Left kidney (tissue), 2 donors: ENCODE measurements around the gene OR12D1. TPM values are rescaled to one million over a fixed set of nuclear protein-coding genes. Genes with fewer than 3 reads are reported as not detected.

Source experiments
- DNase-seq: peaks from one replicate; pipeline ENCODE4 v3.0.0-alpha.2; 2013
- polyA plus RNA-seq: library from polyadenylated mRNA; unstranded; fragments of 120-200 nt; gene quantifications from one replicate; pipeline ENCODE4 v1.2.1, GENCODE V29; 2013; ENCODE audit not compliant: insufficient read length

OR12D1 gene
- polyA plus RNA-seq, 1 donor, result not detected

- DNase-seq, result no peak
Measured at GRCh38 chr6:29465279-29465678, 50.6 kb downstream of the OR12D1 start.

GRCh38 chr6:29465801-29466200 is 51.1 kb downstream of the OR12D1 start:
- DNase-seq, result no peak

- no peak for DNase-seq
Measured at GRCh38 chr6:29466241-29466640, 51.5 kb downstream of the OR12D1 start.

Other genes starting within 250 kb of the OR12D1 start
- gene OR2J2, start 244.0 kb upstream of the OR12D1 start, polyA plus RNA-seq, result not detected
- 0.13 TPM for gene OR14J1, start 113.2 kb upstream of the OR12D1 start, polyA plus RNA-seq
- not detected for gene OR5V1, start 46.1 kb upstream of the OR12D1 start, polyA plus RNA-seq
- not detected for gene OR12D3, start 39.6 kb upstream of the OR12D1 start, polyA plus RNA-seq
- not detected for gene OR12D2, start 19.3 kb upstream of the OR12D1 start, polyA plus RNA-seq
- not detected for gene OR10C1, start 24.4 kb downstream of the OR12D1 start, polyA plus RNA-seq
- gene OR11A1, start 42.1 kb downstream of the OR12D1 start, polyA plus RNA-seq, result not detected
- not detected for gene OR2H1, start 42.2 kb downstream of the OR12D1 start, polyA plus RNA-seq
- gene MAS1L, start 73.0 kb downstream of the OR12D1 start, polyA plus RNA-seq, result not detected
- 2.3 TPM for gene UBD, start 144.8 kb downstream of the OR12D1 start, polyA plus RNA-seq
- 0.20 TPM for gene OR2H2, start 170.2 kb downstream of the OR12D1 start, polyA plus RNA-seq
- gene GABBR1, start 218.3 kb downstream of the OR12D1 start, polyA plus RNA-seq, result 99.7 TPM
- gene MOG, start 242.2 kb downstream of the OR12D1 start, polyA plus RNA-seq, result not detected